Measurements from ENCODE around the gene SRPRA.

SRPRA gene

DNA sequence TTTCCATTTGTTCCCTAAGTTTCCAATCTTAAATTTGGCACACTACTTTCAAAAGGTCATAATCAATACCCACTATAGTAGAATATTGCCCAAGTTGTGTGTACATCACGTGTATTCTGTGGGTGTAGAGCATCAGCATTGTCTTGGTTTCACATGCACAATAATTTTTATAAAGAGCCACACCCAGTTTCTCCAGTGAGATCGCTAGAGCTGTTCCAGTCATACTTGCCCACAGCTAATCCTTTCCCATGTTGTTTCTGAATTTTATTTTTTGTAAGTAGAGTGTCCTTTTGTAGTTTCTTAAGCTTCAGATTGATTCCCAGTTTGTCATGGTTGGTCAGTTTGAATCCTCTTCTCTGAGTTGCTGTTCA is 43.4 kb downstream of the SRPRA start:
- DNase-seq = no peak

DNA sequence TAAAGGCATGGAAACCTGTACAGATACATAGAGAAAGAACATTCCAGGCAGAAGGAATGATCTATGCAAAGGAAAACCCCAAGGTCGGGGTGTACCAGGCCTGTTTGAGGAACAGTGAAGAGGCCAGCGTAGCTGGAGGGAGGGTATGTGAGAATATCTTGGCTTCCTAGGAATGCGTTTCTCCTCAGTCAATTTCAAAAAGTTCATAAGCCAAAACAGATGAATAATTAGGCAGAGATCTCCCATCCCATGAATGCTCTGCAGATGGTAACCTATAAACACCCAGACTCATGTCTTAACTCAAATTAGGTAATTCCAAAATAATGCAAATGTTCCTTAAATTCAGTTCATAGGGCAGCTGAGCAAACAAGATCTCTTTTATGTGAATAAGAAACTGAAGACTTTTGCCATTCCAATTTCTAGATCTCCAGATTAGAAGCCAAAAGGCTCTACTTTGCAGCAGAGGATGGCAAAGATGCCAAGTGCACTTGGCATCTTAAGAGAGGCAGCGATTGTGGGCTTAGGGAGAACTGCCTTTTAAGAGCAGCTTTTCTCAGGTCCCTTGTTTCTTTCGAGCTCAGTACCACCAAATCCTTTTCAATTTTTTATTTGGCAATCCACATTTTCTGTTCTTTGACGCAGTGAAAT is 43.9 kb downstream of the SRPRA start:
- no peak for DNase-seq

DNA sequence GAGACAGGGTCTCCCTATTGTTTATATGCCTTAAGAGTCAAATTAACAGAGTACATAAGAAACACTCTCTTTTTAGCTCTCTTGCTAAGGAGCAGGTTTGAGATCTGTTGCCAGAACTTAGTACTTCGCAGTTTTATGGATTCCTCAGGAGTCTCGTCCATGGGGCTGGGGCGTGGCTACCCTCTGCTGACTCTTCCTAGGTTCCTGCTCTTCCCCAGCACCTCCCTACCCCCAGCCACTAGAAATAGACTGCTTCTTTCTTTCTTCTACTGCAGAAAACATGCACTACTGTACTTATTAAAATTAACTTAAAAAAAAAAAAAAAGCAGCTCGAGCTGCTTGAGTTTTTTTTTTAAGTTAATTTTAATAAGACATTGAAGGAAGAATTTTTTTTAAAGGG is 49.1 kb downstream of the SRPRA start:
- no peak for DNase-seq

DNA sequence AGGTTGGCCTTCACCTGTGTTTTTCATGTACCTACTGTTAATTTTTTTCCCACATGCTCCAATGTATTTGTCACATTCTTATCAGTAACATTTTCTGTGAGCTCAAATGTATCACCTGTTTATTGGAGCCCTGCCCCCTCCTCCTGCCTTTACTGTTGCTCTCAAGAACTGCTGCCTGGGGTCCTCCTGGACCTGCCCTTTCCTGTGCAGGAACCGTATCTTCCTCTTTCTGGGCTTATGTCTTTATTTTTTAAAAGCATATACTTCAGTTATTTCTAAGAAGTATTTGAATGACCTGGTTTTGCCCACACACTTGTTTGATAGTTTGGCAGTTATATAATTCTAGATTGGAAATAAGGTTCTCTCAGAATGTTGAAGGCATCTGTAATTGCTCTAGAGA is 51.2 kb downstream of the SRPRA start:
- DNase-seq = no peak

DNA sequence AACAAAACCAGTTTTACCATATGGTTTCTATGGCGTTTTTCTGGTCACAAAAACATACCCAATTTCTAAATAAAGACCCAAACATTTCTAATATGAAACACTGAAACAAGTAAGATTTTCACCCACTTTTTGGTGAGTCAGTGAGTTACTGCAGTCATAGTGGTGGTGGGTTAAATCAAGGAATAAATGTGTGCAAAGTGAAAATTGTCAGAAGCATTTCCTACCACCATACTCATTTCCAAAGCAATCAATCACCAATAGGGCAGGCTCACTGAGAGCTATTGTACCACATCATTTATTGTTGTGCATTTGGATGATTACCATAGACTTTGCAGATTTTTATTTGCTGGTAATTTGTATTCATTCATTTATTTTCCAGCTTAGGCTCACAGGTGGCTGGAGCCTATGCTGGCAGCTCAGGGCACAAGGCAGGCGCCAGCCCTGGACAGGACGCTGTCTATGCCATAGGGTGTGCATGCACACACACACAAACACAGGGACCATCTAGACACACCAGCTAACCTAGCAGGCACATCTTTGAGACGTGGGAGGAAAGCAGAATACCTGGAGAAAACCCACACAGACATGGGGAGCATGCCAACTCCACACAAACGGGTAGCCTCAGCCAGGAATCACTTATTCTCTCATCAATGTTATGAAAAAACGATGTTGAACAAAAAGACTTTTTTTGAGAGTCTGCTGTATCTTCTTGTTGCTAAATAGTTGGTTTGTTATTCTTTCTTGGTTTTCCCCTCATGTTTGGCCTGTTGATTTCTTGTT is 52.0 kb downstream of the SRPRA start:
- DNase-seq = no peak

DNA sequence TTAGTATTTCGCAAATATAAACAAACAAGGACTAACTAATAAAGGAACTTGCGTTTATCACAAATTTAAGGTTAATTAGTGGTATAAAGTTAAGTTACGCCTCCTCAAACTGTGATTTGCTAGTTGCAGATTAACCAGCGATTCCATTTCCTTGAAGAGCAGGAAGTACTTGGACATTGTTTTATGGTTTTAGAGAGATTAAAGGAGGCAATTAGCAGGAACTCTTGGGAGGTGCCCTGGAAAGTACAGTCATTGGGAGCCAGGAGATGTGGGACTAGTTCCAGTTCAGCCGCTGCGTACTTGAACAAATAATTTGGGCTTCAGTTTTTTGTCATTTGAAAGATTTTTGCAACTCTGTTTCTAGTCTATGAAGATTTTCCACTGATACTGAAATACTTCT is 53.9 kb downstream of the SRPRA start:
- no peak for DNase-seq

DNA sequence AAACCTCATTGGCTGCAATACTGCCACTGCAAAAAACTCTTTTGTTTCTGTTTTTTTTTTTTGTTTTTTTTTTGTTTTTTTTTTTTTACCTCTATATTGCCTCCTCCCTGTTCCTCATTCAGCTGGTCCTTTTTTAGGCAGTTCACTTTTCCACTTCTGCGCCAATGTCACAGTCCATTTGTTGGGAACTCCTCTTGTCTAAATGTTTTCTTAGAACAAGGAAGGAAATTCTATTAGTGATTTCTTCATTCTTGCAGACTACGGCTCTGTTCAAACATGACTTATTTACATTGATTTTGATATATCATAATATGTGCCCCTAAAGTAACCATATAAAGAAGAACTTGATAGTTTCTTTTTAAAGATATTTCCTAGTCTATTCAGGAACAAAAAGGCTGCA is 54.3 kb downstream of the SRPRA start:
- DNase-seq = no peak
